ENCODE results near the gene RNF103. TPM values are rescaled to one million over a fixed set of nuclear protein-coding genes. Genes with fewer than 3 reads are reported as not detected.
"Not testable (repeated sequence)": the region's sequence is repeated elsewhere in the genome, so short reads cannot be mapped to it uniquely, and the experiment has no call there.

RNF103 gene
- 10 to 100 TPM; 12.7 to 14.1 TPM for total RNA-seq

GRCh38 chr2:86623494-86624266, at the start of gene RNF103:
RNF103 (minus strand) TSS chr2:86623865; CDS start chr2:86622886, 979 bp downstream.
- H3K9me3 Mint-ChIP-seq, result no peaks in the 10 kb centered on the region
- POLR2A ChIA-PET, result no interaction called here
- H3K27ac Mint-ChIP-seq, result peak within 1 kb of the TSS; percentile 98
- CTCF ChIA-PET, result no interaction called here
- peak; percentile 93 for DNase-seq
- H3K27me3 Mint-ChIP-seq, result peaks cover 14% of the 10 kb centered on the region
- H3K4me3 Mint-ChIP-seq, result peak within 1 kb of the TSS; percentile 93
- H3K36me3 Mint-ChIP-seq (ENCODE audit: low read depth), result peaks cover 17% of the 10 kb centered on the region
- peaks cover 27% of the 10 kb centered on the region for H3K4me1 Mint-ChIP-seq

DNA sequence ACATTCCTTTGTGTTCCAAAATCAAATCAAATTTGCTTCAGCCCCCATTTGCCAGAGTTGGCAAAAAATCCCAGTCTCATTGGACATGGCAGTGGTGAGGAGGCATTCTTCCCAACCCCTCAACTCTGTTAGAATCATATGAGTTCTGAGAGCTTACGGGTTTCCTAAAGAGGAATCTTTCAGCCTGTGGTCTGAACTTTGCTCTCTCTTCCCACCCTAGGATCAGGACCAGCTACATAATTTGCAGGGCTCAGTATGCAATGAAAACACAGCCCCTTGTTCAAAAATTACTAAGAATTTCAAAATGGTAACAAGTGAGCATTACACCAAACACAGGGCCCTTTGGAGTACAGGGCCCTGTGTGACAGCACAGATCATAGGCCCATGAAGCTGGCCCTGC, 49.3 kb upstream of the RNF103 start:
- DNase-seq, result no peak
- Mint-ChIP-seq H3K36me3 (ENCODE audit: low read depth) (no peaks in the 10 kb centered on the region), H3K27me3 (no peaks in the 10 kb centered on the region), H3K4me3 (no peak overlapping the region), H3K27ac (no peak overlapping the region), H3K9me3 (peaks cover 2% of the 10 kb centered on the region), H3K4me1 (no peaks in the 10 kb centered on the region)
- CTCF ChIA-PET, result no interaction called here
- POLR2A ChIA-PET, result no interaction called here

- Mint-ChIP-seq H3K4me1 (no peaks in the 10 kb centered on the region), H3K36me3 (ENCODE audit: low read depth) (no peaks in the 10 kb centered on the region), H3K27ac (no peak overlapping the region), H3K4me3 (no peak overlapping the region), H3K27me3 (peaks cover 2% of the 10 kb centered on the region), H3K9me3 (peaks cover 6% of the 10 kb centered on the region)
- ChIA-PET CTCF (no interaction called here), POLR2A (no interaction called here)
- DNase-seq, result no peak
Measured at GRCh38 chr2:86672027-86672545, 48.4 kb upstream of the RNF103 start.

DNA sequence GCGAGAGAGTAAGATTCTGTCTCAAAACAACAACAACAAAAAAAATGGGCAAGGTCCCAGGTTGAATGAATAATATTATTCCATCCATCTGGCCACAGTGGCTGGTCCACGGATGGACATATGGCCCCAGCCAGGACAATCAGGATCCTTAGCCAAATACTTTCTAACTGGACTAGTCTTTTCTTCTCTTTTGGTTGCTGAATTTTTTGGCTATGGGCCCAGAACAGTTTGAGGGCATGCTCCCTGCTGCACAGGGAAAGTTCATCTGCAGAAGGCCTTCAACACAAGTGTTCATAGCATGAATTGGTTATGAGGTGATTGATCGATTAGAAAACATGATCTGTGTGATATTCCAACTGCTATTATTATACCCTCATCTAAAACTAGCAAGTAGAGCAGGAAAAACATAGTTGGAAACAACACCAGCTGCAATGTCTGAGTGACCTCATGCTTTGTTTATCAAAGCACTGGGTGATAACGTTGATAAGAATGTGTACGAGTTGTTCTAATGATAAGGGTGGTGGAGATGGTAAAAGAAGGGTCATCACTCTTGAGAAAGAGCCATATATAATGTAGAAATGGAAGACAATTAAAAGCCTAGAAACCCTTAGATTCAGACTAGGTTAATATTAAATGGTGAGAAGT, 47.8 kb upstream of the RNF103 start:
- Mint-ChIP-seq H3K27ac (no peak overlapping the region), H3K4me1 (no peaks in the 10 kb centered on the region), H3K36me3 (ENCODE audit: low read depth) (no peaks in the 10 kb centered on the region), H3K4me3 (no peak overlapping the region), H3K9me3 (peaks cover 6% of the 10 kb centered on the region), H3K27me3 (peaks cover 2% of the 10 kb centered on the region)
- ChIA-PET CTCF (no interaction called here), POLR2A (no interaction called here)
- no peak for DNase-seq

DNA sequence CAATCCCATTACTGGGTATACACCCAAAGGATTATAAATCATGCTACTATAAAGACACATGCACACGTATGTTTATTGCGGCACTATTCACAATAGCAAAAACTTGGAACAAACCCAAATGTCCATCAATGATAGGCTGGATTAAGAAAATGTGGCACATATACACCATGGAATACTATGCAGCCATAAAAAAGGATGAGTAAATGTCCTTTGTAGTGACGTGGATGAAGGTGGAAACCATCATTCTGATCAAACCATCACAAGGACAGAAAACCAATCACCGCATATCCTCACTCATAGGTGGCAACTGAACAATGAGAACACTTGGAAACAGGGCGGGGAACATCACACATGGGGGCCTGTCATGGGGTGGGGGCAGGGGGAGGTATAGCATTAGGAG, 45.7 kb upstream of the RNF103 start:
- H3K36me3 Mint-ChIP-seq (ENCODE audit: low read depth); H3K4me3 Mint-ChIP-seq; H3K9me3 Mint-ChIP-seq; POLR2A ChIA-PET; H3K27ac Mint-ChIP-seq; H3K4me1 Mint-ChIP-seq; CTCF ChIA-PET; H3K27me3 Mint-ChIP-seq; DNase-seq: not testable (repeated sequence)

GRCh38 chr2:86661333-86661732, 37.7 kb upstream of the RNF103 start:
- CTCF ChIA-PET, result no interaction called here
- no peak for DNase-seq
- POLR2A ChIA-PET, result no interaction called here

GRCh38 chr2:86650188-86650587, 26.5 kb upstream of the RNF103 start:
- Mint-ChIP-seq H3K27me3 (no peaks in the 10 kb centered on the region), H3K4me3 (no peak overlapping the region), H3K4me1 (no peaks in the 10 kb centered on the region), H3K9me3 (peaks cover 23% of the 10 kb centered on the region), H3K27ac (no peak overlapping the region), H3K36me3 (ENCODE audit: low read depth) (no peaks in the 10 kb centered on the region)
- ChIA-PET POLR2A (no interaction called here), CTCF (no interaction called here)
- DNase-seq, result no peak

More at GRCh38 chr2:86661333-86661732, 37.7 kb upstream of the RNF103 start:
- no peak overlapping the region for H3K27ac Mint-ChIP-seq
- no peaks in the 10 kb centered on the region for H3K27me3 Mint-ChIP-seq
- no peak overlapping the region for H3K4me3 Mint-ChIP-seq
- H3K9me3 Mint-ChIP-seq, result peaks cover 16% of the 10 kb centered on the region
- H3K4me1 Mint-ChIP-seq, result no peaks in the 10 kb centered on the region
- no peaks in the 10 kb centered on the region for H3K36me3 Mint-ChIP-seq (ENCODE audit: low read depth)

DNA sequence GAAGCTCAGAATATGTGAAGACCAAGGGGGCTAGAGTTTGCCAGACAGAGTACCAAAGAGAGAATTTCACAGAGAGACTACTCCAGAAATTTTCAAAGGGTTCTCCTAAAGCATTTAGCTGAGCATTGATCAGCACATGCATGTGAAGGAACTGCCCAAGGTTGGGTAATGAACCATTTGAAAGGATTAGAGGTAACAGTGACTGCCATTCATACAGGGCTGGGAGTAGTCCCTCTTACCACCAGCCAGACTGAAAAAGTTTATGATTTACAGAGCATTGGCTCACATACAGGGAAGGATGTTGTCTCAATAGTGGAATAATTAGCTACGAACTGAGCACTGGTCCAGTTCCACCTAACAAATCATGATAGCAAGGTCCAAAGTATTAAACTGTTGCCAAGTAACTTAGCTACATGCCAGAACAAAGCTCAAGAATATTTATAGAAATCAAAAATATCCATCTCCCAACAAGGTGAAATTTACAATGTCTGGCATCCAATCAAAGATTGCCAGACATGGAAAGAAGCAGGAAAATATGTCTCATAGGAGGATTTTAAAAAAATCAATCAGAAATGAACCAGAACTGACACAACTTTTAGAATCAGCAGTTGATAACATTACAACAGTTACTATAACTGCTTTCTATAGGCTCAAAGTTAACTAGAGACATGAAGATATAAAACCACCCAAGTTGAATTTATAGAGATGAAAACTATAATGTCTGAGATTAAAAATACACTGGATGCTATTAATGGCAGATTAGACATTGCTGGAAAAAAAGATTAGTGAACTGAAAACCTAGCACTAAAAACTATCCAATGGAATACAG, 25.7 kb upstream of the RNF103 start:
- POLR2A ChIA-PET, result no interaction called here
- no peaks in the 10 kb centered on the region for H3K27me3 Mint-ChIP-seq
- no peak overlapping the region for H3K4me3 Mint-ChIP-seq
- no peak overlapping the region for H3K27ac Mint-ChIP-seq
- CTCF ChIA-PET, result no interaction called here
- H3K4me1 Mint-ChIP-seq, result no peaks in the 10 kb centered on the region
- no peak for DNase-seq
- peaks cover 23% of the 10 kb centered on the region for H3K9me3 Mint-ChIP-seq
- no peaks in the 10 kb centered on the region for H3K36me3 Mint-ChIP-seq (ENCODE audit: low read depth)

- H3K27me3 Mint-ChIP-seq, result no peaks in the 10 kb centered on the region
- ChIA-PET POLR2A (no interaction called here), CTCF (no interaction called here)
- no peak for DNase-seq
- peaks cover 23% of the 10 kb centered on the region for H3K9me3 Mint-ChIP-seq
- no peaks in the 10 kb centered on the region for H3K4me1 Mint-ChIP-seq
- H3K4me3 Mint-ChIP-seq, result no peak overlapping the region
- H3K27ac Mint-ChIP-seq, result no peak overlapping the region
- H3K36me3 Mint-ChIP-seq (ENCODE audit: low read depth), result no peaks in the 10 kb centered on the region
Measured at GRCh38 chr2:86648681-86649080, 25.0 kb upstream of the RNF103 start.

- DNase-seq, result no peak
- Mint-ChIP-seq H3K27me3 (no peaks in the 10 kb centered on the region), H3K4me3 (no peak overlapping the region), H3K9me3 (peaks cover 20% of the 10 kb centered on the region), H3K36me3 (ENCODE audit: low read depth) (no peaks in the 10 kb centered on the region), H3K4me1 (no peaks in the 10 kb centered on the region), H3K27ac (no peak overlapping the region)
- CTCF ChIA-PET, result no interaction called here
- POLR2A ChIA-PET, result no interaction called here
Measured at GRCh38 chr2:86646865-86647264, 23.2 kb upstream of the RNF103 start.

GRCh38 chr2:86646329-86646728, 22.7 kb upstream of the RNF103 start:
- no peaks in the 10 kb centered on the region for H3K27me3 Mint-ChIP-seq
- no peaks in the 10 kb centered on the region for H3K36me3 Mint-ChIP-seq (ENCODE audit: low read depth)
- ChIA-PET CTCF (interaction anchor here (0.6 kb wide), 1 partner anchor 709 kb away, joined by 3 read pairs; no protein-coding TSS in a partner anchor), POLR2A (no interaction called here)
- no peak overlapping the region for H3K4me3 Mint-ChIP-seq
- no peak for DNase-seq
- H3K4me1 Mint-ChIP-seq, result no peaks in the 10 kb centered on the region
- no peak overlapping the region for H3K27ac Mint-ChIP-seq
- H3K9me3 Mint-ChIP-seq, result peaks cover 19% of the 10 kb centered on the region

- H3K27me3 Mint-ChIP-seq, result no peaks in the 10 kb centered on the region
- H3K4me1 Mint-ChIP-seq, result no peaks in the 10 kb centered on the region
- no peak for DNase-seq
- H3K36me3 Mint-ChIP-seq (ENCODE audit: low read depth), result no peaks in the 10 kb centered on the region
- H3K4me3 Mint-ChIP-seq, result no peak overlapping the region
- ChIA-PET CTCF (no interaction called here), POLR2A (no interaction called here)
- H3K9me3 Mint-ChIP-seq, result peaks cover 19% of the 10 kb centered on the region
- H3K27ac Mint-ChIP-seq, result no peak overlapping the region
Measured at GRCh38 chr2:86645752-86646151, 22.1 kb upstream of the RNF103 start.

DNA sequence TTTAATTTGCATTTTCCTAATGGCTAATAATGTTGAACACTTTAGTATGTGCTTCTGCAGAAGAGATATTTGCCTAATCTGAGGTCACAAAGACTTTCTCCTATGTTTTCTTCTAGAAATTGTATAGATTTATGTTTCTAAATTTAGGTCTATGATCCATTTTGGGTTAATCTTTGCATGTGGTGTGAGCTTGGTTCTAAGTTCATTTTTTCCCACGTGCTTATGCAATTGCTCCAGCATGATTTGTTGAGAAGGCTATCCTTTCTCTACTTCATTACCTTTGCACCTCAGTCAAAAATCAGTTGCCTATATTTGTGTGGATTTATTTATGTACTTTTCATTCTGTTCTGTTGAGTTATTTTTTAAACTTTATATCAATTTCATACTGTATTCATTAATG, 15.0 kb upstream of the RNF103 start:
- CTCF ChIA-PET, result no interaction called here
- H3K4me1 Mint-ChIP-seq, result no peaks in the 10 kb centered on the region
- H3K27ac Mint-ChIP-seq, result no peak overlapping the region
- no peaks in the 10 kb centered on the region for H3K36me3 Mint-ChIP-seq (ENCODE audit: low read depth)
- peaks cover 6% of the 10 kb centered on the region for H3K9me3 Mint-ChIP-seq
- no peak for DNase-seq
- H3K27me3 Mint-ChIP-seq, result peaks cover 9% of the 10 kb centered on the region
- POLR2A ChIA-PET, result no interaction called here
- no peak overlapping the region for H3K4me3 Mint-ChIP-seq
